Measurements from ENCODE around the gene PLCG2.

PLCG2 gene

DNA sequence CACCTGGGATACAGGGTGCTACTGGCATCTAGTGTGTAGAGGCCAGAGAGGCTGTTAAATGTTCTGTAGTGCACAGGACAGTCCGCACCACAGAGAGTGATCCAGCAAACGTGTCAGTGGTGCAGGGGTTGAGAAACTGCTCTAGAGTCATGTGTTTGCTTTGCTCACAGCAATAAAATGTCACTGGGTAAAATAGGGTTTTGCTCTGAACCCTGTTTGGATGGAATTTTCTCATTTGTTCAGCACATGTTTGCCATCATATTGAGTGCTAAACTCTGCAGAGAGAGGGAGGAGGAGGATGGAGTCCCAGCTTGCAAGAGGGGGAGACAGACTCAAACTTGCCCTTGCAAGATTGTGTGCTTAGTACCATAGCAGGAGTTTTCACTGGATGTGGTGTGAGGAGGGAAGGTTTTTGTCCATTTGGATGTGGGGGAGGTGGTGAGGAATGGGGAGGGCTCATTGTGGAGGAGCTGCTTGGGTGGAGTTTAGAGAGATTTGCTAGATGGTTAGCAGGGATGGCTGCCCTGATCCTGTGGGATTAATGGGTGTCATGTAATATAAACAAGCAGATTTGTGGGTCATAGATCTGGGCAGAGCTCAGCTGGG is 11.8 kb downstream of the PLCG2 start:
- Histone ChIP-seq H3K4me3 (no peak overlapping the region), H3K27me3 (no peaks in the 10 kb centered on the region), H3K9ac (no peak overlapping the region), H3K27ac (no peak overlapping the region; a peak in 1 of 22 replicates), H3K4me1 (peaks cover 17 to 35% (median 25%) of the 10 kb centered on the region in 10 experiments), H3K4me2 (no peak overlapping the region), H4K20me1 (peaks cover 0 to 100% (median 26%) of the 10 kb centered on the region in 11 experiments; a peak in 12 of 22 replicates), H3K9me3 (replicated peaks in 1 of 11) (no peaks in the 10 kb centered on the region), H3K36me3 (peaks cover 50 to 95% (median 81%) of the 10 kb centered on the region in 11 experiments)
- TF ChIP-seq Cebpa-rat (IDR thresholded peaks at IDR 0.05): no peak

DNA sequence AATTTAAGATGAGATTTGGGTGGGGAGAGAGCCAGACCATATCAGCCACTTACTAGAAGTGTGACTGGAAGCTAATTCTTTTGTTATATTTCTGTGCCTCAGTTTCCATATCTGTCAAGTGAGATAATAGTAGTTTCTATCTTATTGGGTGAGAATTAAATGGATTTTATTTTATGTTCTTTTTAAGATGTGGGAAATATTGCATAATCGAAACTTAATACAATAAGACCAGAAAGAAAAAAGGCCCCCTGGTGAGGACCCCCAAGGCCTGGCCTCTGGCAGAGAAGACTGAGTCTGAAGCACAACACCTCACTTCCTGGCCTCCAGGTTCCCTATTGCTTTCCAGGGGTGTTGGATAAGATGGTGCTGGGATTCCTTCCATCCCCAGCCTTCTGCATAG is 13.7 kb downstream of the PLCG2 start:
- peaks cover 0 to 100% (median 22%) of the 10 kb centered on the region in 11 experiments; a peak in 11 of 22 replicates for H4K20me1 ChIP-seq
- H3K9me3 ChIP-seq (replicated peaks in 1 of 11): no peaks in the 10 kb centered on the region
- no peak overlapping the region for H3K27ac ChIP-seq
- no peaks in the 10 kb centered on the region for H3K27me3 ChIP-seq
- H3K4me2 ChIP-seq: no peak overlapping the region
- no peak overlapping the region for H3K9ac ChIP-seq
- peak in 2 of 11 experiments; percentile 27 to 75; a peak in 4 of 22 replicates for TF ChIP-seq Cebpa-rat (IDR thresholded peaks at IDR 0.05)
- no peak overlapping the region for H3K4me3 ChIP-seq
- H3K4me1 ChIP-seq: peaks cover 27 to 44% (median 37%) of the 10 kb centered on the region in 10 experiments
- peaks cover 32 to 76% (median 62%) of the 10 kb centered on the region in 11 experiments for H3K36me3 ChIP-seq

DNA sequence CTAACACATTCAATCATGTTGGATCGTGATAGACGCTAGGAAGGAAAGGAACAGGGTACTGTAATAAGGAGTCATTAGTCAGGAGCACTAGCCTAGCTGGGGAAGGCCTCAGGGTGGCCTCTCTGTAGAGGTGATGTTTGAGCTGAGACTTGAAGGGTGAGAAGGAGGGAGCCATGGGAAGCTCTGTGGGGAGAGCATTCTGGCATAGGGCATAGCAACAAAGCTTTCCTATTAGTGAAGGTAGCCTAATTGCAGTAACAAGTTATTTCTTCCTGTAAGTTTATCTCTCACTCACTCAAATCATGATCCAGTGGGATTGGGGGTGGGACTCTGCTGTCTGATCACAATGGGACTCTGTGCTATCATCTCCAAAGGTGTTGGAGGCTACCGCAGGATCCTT is 16.1 kb downstream of the PLCG2 start:
- H3K36me3 ChIP-seq: peaks cover 9 to 53% (median 39%) of the 10 kb centered on the region in 11 experiments; a peak in 21 of 22 replicates
- H3K4me3 ChIP-seq: no peak overlapping the region
- no peaks in the 10 kb centered on the region for H3K27me3 ChIP-seq
- peaks cover 0 to 80% (median 8%) of the 10 kb centered on the region in 11 experiments; a peak in 11 of 22 replicates for H4K20me1 ChIP-seq
- TF ChIP-seq Cebpa-rat (IDR thresholded peaks at IDR 0.05): no peak
- no peak overlapping the region; a peak in 1 of 22 replicates for H3K9ac ChIP-seq
- peaks cover 50 to 65% (median 57%) of the 10 kb centered on the region in 10 experiments for H3K4me1 ChIP-seq
- peak overlapping the region in 8 of 11 experiments; percentile 88 to 97 (median 92); a peak in 10 of 22 replicates for H3K27ac ChIP-seq
- H3K9me3 ChIP-seq (replicated peaks in 1 of 11): no peaks in the 10 kb centered on the region
- peak overlapping the region; percentile 83 to 98 (median 93); a peak in 20 of 22 replicates for H3K4me2 ChIP-seq

DNA sequence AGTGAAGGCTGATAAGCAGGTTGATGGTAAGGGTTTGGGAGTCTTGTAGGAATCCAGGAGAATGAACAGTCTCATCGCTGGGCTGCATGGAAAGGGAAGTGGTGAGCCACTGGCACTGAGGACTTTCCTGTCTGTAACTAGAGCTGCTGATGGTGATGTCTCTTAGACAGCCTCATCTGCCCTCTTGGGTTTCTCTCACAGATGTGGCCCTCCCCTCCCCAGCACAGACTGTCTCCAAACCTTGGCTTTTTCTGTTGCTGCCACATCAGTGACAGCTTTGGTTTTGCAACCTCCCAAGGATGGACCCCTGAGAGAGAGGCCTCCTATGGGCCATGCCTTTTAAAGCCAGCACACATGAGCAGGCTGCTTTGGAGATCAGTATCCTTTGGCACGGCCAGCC is 16.9 kb downstream of the PLCG2 start:
- Histone ChIP-seq H3K27me3 (no peaks in the 10 kb centered on the region), H3K9ac (peak overlapping the region in 8 of 11 experiments; percentile 40 to 86 (median 82); a peak in 13 of 22 replicates), H3K4me1 (peaks cover 51 to 69% (median 60%) of the 10 kb centered on the region in 10 experiments), H3K36me3 (peaks cover 7 to 53% (median 35%) of the 10 kb centered on the region in 11 experiments; a peak in 20 of 22 replicates), H3K4me2 (peak overlapping the region; percentile 83 to 98 (median 93)), H3K4me3 (no peak overlapping the region), H3K27ac (peak overlapping the region in 10 of 11 experiments; percentile 84 to 97 (median 92); a peak in 20 of 22 replicates), H4K20me1 (peaks cover 0 to 78% (median under 1%) of the 10 kb centered on the region in 11 experiments; a peak in 9 of 22 replicates), H3K9me3 (replicated peaks in 1 of 11) (no peaks in the 10 kb centered on the region)
- peak in 2 of 11 experiments; percentile 34 to 35; a peak in 2 of 22 replicates for TF ChIP-seq Cebpa-rat (IDR thresholded peaks at IDR 0.05)

DNA sequence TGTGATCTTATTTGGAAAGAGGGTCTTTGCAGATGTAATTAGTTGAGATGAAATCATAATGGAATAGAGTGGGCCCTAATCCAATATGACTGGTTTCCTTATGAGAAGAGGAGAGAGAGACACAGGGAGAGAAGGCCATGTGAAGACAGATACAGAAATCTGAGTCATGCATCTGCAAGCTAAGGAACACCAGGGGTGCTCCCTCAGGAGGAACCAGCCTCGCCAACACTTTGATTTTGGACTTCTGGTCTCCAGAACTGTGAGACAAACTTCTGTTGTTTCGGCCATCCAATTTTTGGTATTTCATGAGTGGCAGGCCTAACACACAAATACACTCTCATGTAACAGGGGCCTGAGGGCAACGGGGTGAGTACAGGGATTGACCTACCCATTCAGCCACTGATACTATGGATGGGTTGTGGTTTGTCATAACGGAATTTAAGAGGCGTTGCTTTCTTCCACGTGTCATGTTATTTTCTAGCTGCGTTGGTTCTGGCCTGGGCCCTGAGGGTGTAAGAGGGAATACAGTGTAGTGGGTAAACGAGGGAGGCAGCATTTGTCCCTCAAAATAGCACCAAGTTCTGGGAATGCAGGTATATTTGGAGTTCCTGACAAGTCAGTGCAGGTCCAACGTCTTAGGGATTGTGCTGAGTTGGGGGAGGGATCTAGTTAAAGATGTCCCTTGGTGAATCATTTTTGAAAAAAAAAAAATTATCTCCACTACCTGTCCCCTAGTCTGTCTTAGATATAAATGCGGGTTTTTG is 17.7 kb downstream of the PLCG2 start:
- peak overlapping the region; percentile 83 to 98 (median 93) for H3K4me2 ChIP-seq
- H3K4me1 ChIP-seq: peaks cover 51 to 75% (median 67%) of the 10 kb centered on the region in 10 experiments
- H3K27me3 ChIP-seq: no peaks in the 10 kb centered on the region
- H3K9ac ChIP-seq: peak overlapping the region in 9 of 11 experiments; percentile 1 to 86 (median 81); a peak in 14 of 22 replicates
- H3K4me3 ChIP-seq: peak overlapping the region in 1 of 10 experiments; percentile 33; a peak in 3 of 20 replicates
- H3K27ac ChIP-seq: peak overlapping the region in 10 of 11 experiments; percentile 84 to 97 (median 92); a peak in 20 of 22 replicates
- H3K9me3 ChIP-seq (replicated peaks in 1 of 11): no peaks in the 10 kb centered on the region; a peak in 1 of 22 replicates
- peaks cover 0 to 74% (median 0%) of the 10 kb centered on the region in 11 experiments; a peak in 8 of 22 replicates for H4K20me1 ChIP-seq
- H3K36me3 ChIP-seq: peaks cover 6 to 52% (median 28%) of the 10 kb centered on the region in 11 experiments; a peak in 20 of 22 replicates
- no peak for TF ChIP-seq Cebpa-rat (IDR thresholded peaks at IDR 0.05)

DNA sequence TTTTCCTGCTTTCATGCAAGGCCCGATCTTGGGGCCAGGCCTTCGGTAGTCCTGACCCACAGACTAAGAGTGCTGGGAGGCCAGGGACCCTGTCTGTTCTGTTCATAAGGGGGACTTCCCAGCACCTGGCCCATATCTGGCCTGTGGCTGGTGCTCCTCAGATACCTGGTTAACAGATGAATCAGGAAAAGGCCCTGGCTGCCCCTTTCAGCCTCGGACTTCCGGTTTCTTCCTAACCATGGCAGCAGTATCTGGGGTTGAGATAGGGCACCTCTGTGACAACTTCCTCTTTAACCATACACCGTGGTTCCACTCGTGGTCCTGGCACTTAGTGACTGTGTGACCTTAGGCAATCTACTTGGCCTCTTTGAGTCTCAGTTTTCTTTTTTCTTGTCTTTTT is 18.4 kb downstream of the PLCG2 start:
- no peaks in the 10 kb centered on the region for H3K27me3 ChIP-seq
- H3K4me2 ChIP-seq: peak overlapping the region; percentile 83 to 98 (median 93)
- H3K9me3 ChIP-seq (replicated peaks in 1 of 11): peaks cover 0 to 4% (median 2%) of the 10 kb centered on the region in 11 experiments; a peak in 4 of 22 replicates
- peaks cover 51 to 79% (median 68%) of the 10 kb centered on the region in 10 experiments for H3K4me1 ChIP-seq
- peaks cover 2 to 49% (median 21%) of the 10 kb centered on the region in 11 experiments; a peak in 18 of 22 replicates for H3K36me3 ChIP-seq
- peak overlapping the region; percentile 75 to 97 (median 92); a peak in 21 of 22 replicates for H3K27ac ChIP-seq
- no peak for TF ChIP-seq Cebpa-rat (IDR thresholded peaks at IDR 0.05)
- no peak overlapping the region for H3K4me3 ChIP-seq
- peak overlapping the region in 9 of 11 experiments; percentile 40 to 86 (median 81); a peak in 13 of 22 replicates for H3K9ac ChIP-seq
- H4K20me1 ChIP-seq: peaks cover 0 to 67% (median 0%) of the 10 kb centered on the region in 11 experiments; a peak in 8 of 22 replicates

DNA sequence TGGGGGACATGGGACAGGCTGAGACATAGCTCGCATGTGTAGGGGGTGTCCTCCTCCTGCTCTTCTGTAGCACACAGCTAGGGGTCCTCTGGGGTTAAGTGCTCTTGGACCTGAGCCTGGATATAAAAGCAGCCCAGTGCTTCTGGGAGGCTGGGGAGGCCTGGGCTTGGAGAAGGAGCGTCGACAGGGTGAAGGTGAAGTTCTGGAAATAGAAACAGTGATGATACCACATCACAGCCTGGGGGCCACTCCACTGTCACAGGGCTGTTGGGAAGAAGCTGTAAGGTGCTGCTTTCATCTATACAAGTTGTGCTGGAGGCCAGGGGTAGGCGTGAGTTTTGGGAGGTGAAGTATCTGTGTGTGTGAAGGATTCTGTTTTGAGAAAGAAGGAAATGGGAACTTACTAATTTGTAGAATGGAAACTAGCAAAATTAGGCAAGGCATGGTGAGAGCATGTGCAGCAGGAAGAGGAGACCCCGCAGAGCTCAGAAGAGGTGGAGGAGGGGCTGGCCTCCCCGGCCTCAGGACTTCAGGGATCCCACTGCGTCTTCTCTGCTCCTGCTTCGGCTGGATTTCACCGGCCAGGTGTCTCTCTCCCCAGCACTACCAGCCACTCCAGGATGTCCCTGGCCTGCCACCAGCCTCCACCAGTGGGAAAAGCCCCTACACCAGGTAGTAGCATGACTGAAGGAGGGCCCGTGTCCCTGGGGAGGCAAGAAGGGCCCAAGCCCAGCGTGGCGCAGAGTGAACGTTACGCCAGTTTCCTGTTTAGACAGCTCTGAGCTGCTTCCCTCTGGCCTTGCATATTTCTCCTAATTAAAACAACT is 19.4 kb downstream of the PLCG2 start:
- H3K9me3 ChIP-seq (replicated peaks in 1 of 11): peaks cover 0 to 12% (median 9%) of the 10 kb centered on the region in 11 experiments; a peak in 5 of 22 replicates
- peak in 4 of 11 experiments; percentile 5 to 28 (median 14); a peak in 2 of 22 replicates for TF ChIP-seq Cebpa-rat (IDR thresholded peaks at IDR 0.05)
- peak overlapping the region; percentile 12 to 60 (median 42); a peak in 15 of 20 replicates for H3K4me3 ChIP-seq
- peaks cover 51 to 84% (median 68%) of the 10 kb centered on the region in 10 experiments for H3K4me1 ChIP-seq
- peaks cover 0 to 57% (median 0%) of the 10 kb centered on the region in 11 experiments; a peak in 7 of 22 replicates for H4K20me1 ChIP-seq
- no peaks in the 10 kb centered on the region for H3K27me3 ChIP-seq
- H3K27ac ChIP-seq: peak overlapping the region; percentile 75 to 97 (median 92)
- peak overlapping the region; percentile 83 to 98 (median 93) for H3K4me2 ChIP-seq
- peaks cover 3 to 45% (median 21%) of the 10 kb centered on the region in 11 experiments; a peak in 15 of 22 replicates for H3K36me3 ChIP-seq
- peak overlapping the region; percentile 70 to 86 (median 81) for H3K9ac ChIP-seq

Data from BLaER1 treated with 17β-estradiol and CSF1 and Interleukin-3, amounts not matched to agents 10 nM and 100 nM (cell line).